ENCODE measurements around the gene CALN1. TPM values are rescaled to one million over a fixed set of nuclear protein-coding genes. Genes with fewer than 3 reads are reported as not detected.

CALN1 gene
- total and polyA plus RNA-seq, 12 donors: not detected

DNA sequence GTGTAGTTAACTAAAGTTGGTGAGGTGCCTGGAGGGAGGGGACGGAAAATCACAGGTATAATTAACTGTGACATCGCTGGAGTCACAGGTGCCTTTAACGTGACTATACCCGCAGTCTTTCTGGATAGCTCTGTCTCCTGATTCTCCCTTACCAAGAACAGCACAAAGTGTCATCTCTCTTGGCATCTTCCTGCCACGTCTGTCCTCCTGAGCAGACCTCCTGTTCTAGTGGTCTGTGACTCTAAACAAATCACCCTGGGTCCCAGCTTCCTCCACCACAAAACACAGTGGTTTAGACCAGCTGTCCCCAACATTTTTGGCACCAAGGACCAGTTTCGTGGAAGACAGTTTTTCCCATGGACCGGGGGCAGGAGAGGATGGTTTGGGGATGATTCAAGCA, 90.5 kb downstream of the CALN1 start:
- no peaks in the 10 kb centered on the region for H3K36me3 ChIP-seq
- DNase-seq: no peak
- H3K9me3 ChIP-seq: peaks cover 0 to 8% (median 0%) of the 10 kb centered on the region in 11 donors
- no peak for ATAC-seq
- no peaks in the 10 kb centered on the region for H3K4me1 ChIP-seq
- H3K27ac ChIP-seq: no peak overlapping the region
- H3K4me3 ChIP-seq: no peak overlapping the region
- TF ChIP-seq, protein P1, sequence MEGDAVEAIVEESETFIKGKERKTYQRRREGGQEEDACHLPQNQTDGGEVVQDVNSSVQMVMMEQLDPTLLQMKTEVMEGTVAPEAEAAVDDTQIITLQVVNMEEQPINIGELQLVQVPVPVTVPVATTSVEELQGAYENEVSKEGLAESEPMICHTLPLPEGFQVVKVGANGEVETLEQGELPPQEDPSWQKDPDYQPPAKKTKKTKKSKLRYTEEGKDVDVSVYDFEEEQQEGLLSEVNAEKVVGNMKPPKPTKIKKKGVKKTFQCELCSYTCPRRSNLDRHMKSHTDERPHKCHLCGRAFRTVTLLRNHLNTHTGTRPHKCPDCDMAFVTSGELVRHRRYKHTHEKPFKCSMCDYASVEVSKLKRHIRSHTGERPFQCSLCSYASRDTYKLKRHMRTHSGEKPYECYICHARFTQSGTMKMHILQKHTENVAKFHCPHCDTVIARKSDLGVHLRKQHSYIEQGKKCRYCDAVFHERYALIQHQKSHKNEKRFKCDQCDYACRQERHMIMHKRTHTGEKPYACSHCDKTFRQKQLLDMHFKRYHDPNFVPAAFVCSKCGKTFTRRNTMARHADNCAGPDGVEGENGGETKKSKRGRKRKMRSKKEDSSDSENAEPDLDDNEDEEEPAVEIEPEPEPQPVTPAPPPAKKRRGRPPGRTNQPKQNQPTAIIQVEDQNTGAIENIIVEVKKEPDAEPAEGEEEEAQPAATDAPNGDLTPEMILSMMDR (IDR thresholded peaks at IDR 0.05): no peak
- peaks cover 0 to 8% (median 0%) of the 10 kb centered on the region in 7 donors for H3K27me3 ChIP-seq
- WGBS, 2 donors: 79% methylated on average over 7 of the region's 7 CpGs
- intact Hi-C loops (cut with DNase I): no loop called here

DNA sequence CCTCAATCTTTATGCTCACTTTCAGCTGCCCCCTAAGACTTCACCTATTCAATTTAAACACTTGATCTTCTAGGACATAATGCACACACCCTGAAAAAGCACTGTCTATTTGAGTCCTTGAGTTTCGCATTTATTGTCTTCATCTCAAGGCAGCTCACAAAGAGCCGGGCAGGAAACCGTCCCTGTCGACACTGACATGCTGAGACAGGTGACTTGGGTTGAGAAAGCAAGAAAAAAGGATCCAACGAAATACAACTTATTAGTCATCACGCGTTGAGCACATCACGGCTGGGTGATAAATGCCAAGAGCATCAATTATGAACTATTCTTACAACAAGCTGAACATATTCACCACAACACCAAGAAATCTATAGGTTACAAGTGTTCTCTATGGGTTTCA, 91.1 kb downstream of the CALN1 start:
- intact Hi-C loops (cut with DNase I): no loop called here
- 84 to 90% methylated on average over 8 of the region's 8 CpGs for WGBS, 2 donors
- peaks cover 0 to 8% (median 0%) of the 10 kb centered on the region in 11 donors for H3K9me3 ChIP-seq
- H3K27me3 ChIP-seq: peaks cover 0 to 8% (median 0%) of the 10 kb centered on the region in 7 donors
- DNase-seq: no peak
- H3K27ac ChIP-seq: no peak overlapping the region
- no peaks in the 10 kb centered on the region for H3K36me3 ChIP-seq
- TF ChIP-seq, protein P1 (IDR thresholded peaks at IDR 0.05): no peak
- no peak for ATAC-seq
- no peak overlapping the region for H3K4me3 ChIP-seq
- H3K4me1 ChIP-seq: no peaks in the 10 kb centered on the region

DNA sequence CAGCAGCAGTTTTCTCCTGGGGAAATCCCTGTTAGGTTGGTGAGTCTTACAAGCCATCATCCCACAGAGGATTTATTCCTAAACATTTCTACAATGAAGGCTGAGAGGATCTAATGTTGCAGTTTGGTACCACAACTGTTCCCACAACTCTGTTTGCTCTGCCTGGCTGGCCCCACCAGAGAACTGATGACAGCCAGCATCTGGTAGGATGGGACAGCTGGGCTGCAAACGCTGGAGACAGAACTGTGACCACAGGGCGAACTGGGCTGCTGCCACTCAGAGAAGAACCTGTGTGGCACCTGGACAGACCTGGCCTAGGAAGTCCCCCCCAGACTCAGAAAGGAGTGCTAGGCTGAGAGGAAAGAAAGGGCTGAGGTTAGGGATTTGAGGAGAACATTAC, 94.8 kb downstream of the CALN1 start:
- Histone ChIP-seq H3K4me3 (no peak overlapping the region), H3K27ac (no peak overlapping the region), H3K27me3 (peaks cover 0 to 6% (median 0%) of the 10 kb centered on the region in 7 donors), H3K4me1 (no peaks in the 10 kb centered on the region), H3K36me3 (no peaks in the 10 kb centered on the region), H3K9me3 (peaks cover 0 to 8% (median 0%) of the 10 kb centered on the region in 11 donors)
- no peak for ATAC-seq
- intact Hi-C loops (cut with DNase I): no loop called here
- WGBS, 2 donors: 33 to 47% methylated on average over 2 of the region's 2 CpGs
- DNase-seq: no peak
- TF ChIP-seq, protein P1 (IDR thresholded peaks at IDR 0.05): no peak

DNA sequence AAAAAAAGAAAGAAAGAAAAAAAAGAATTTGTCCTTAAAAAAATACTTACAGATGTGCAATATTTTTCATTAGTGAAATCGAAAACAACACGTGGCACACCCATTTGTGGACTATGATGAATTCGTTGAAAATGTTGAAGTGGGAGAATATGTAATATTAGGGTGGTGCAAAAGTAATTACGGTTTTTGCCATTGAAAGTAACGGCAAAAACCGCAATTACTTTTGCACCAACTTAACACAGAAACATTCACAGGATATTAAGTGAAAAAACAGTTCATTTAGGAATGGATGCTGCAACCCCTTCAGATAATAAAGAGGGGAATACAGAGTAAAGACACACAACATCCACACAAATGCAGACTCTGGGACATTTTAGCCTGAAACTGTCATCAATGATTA, 96.0 kb downstream of the CALN1 start:
- peaks cover 0 to 8% (median 0%) of the 10 kb centered on the region in 11 donors for H3K9me3 ChIP-seq
- DNase-seq: no peak
- H3K27ac ChIP-seq: no peak overlapping the region
- H3K4me3 ChIP-seq: no peak overlapping the region
- intact Hi-C loops (cut with DNase I): no loop called here
- peaks cover 0 to 6% (median 0%) of the 10 kb centered on the region in 7 donors for H3K27me3 ChIP-seq
- TF ChIP-seq, protein P1 (IDR thresholded peaks at IDR 0.05): no peak
- H3K4me1 ChIP-seq: no peaks in the 10 kb centered on the region
- 85 to 89% methylated on average over 6 of the region's 6 CpGs for whole genome bisulfite sequencing, 2 donors
- no peak for ATAC-seq
- H3K36me3 ChIP-seq: no peaks in the 10 kb centered on the region

Data from heart right ventricle (tissue), 16 donors.